ENCODE results near the gene GOLGA6L2. TPM values are rescaled to one million over a fixed set of nuclear protein-coding genes. Genes with fewer than 3 reads are reported as not detected.

Gene GOLGA6L2, protein sequence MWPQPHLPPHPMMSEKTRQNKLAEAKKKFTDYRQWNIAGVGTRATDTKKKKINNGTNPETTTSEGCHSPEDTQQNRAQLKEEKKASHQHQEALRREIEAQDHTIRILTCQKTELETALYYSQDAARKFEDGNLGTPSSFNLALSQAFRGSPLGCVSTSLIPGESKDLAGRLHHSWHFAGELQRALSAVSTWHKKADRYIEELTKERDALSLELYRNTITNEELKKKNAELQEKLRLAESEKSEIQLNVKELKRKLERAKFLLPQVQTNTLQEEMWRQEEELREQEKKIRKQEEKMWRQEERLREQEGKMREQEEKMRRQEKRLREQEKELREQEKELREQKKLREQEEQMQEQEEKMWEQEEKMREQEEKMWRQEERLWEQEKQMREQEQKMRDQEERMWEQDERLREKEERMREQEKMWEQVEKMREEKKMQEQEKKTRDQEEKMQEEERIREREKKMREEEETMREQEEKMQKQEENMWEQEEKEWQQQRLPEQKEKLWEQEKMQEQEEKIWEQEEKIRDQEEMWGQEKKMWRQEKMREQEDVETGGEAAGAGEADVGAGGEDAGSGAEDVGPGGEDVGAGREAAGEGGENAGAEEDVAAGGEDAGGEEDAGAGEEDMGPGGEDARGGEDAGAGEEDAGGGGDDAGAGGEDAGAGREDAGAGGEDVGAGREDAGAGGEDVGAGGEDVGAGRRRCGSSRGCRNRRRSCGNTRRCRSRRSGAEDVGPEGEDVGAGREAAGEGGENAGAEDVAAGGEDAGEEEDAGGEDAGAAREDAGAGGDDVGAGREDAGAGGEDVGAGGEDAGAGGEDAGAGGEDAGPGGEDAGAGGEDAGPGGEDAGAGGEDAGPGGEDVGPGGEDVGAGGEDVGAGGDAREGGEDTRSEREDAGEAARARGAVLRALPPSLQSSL
- not detected for total RNA-seq

DNA sequence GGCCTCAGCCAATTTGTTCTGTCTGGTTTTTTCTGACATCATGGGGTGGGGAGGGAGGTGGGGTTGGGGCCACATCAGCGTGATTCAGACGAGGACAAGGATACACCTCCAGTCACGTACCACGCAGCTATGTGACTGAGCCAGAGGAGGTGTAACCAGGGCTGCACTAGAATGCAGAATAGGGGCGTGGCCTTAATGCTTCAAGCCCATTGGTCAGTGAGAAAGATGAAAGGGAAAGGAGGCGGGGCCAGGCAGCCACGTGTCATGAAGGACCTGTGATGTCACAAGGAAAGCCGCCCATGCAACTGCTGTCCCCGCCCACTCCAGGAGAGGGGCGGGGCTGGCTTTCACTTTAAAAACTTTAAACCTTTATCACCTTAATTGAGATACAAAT lies at the start of gene GOLGA6L2:
Gene GOLGA6L2 (minus strand): TSS at position 137 of the 394 bp plus-strand sequence. CDS start 62 bp downstream, at position 75.

Other genes with a start within 250 kb of the GOLGA6L2 start
- gene GOLGA6L26, start 113.0 kb downstream of the GOLGA6L2 start, total RNA-seq = not detected
- gene GOLGA8S, start 92.5 kb downstream of the GOLGA6L2 start, total RNA-seq = under 0.01 TPM
- gene MKRN3, start 118.4 kb upstream of the GOLGA6L2 start, total RNA-seq = 53.5 TPM
- gene MAGEL2, start 200.6 kb upstream of the GOLGA6L2 start, total RNA-seq = 1.9 TPM
- gene NDN, start 240.1 kb upstream of the GOLGA6L2 start, total RNA-seq = 57.9 TPM